Adrenal gland (tissue), 12 donors: ENCODE measurements around the gene PCNX4. TPM values are rescaled to one million over a fixed set of nuclear protein-coding genes. Genes with fewer than 3 reads are reported as not detected.

Experiments
- DNase-seq, 7 donors: peaks; one replicate each; pipeline ENCODE4 v3.0.0-alpha.2; 2019 to 2020
- H3K27ac ChIP-seq, 5 donors: fragments of 200-600 bp; sonication (generic) in 4 of 5; 1 replicate in 3 of 5; 2 replicates in 2 of 5; pipeline versions ENCODE4 v1.5.1 to v1.8.0; 2016 to 2020; ENCODE audit warnings: mild to moderate bottlenecking in 1 of 5
- H3K27me3 ChIP-seq: fragments of 200-600 bp; 2 replicates; pipeline ENCODE4 v1.8.0; 2021
- H3K36me3 ChIP-seq, 2 donors: fragments of 200-600 bp; replicated peaks in 1 of 2; 1 replicate in 1 of 2; 2 replicates in 1 of 2; pipeline versions ENCODE4 v1.5.1 to v1.8.0; 2018 to 2022
- H3K4me1 ChIP-seq, 2 donors: fragments of 200-600 bp; replicated peaks in 1 of 2; 1 replicate in 1 of 2; 2 replicates in 1 of 2; pipeline versions ENCODE4 v1.5.1 to v1.8.0; 2018 to 2021
- H3K4me3 ChIP-seq, 4 donors: fragments of 200-600 bp; sonication (generic) in 3 of 4; one replicate each; pipeline ENCODE4 v1.5.1; 2016 to 2018
- H3K9me3 ChIP-seq, 3 donors: fragments of 200-600 bp; sonication (generic) in 1 of 3; replicated peaks in 1 of 3; 1 replicate in 2 of 3; 2 replicates in 1 of 3; pipeline versions ENCODE4 v1.5.1 to v1.8.0; 2016 to 2021
- CTCF ChIP-seq, 6 experiments: fragments of 450-650 bp in 4 of 6; fragments of 200-600 bp in 2 of 6; sonication (generic) in 1 of 6; IDR thresholded peaks; 1 replicate in 5 of 6; 2 replicates in 1 of 6; pipeline versions ENCODE4 v1.5.1 to v1.8.0; 2016 to 2021; ENCODE audit warnings: antibody characterized with exemption in 6 of 6, mild to moderate bottlenecking in 2 of 6, moderate library complexity in 1 of 6
- POLR2A ChIP-seq, 2 donors: fragments of 450-650 bp; IDR thresholded peaks; one replicate each; pipeline ENCODE4 v1.6.1; 2017; ENCODE audit warnings: antibody characterized with exemption in 2 of 2, mild to moderate bottlenecking in 2 of 2, moderate library complexity in 1 of 2
- WGBS, 4 donors: extraction: QIAGEN DNeasy Blood & Tissue Kit in 2 of 4; methylation state at CpG; one replicate each; pipeline versions ENCODE4 v1.1.5 to v1.1.7; 2013 to 2017; 5-methylcytosine and 5-hydroxymethylcytosine counted together
- intact Hi-C, 2 donors: fragments of 100-400 bp; cut with DNase I; formaldehyde crosslinking; loops; one replicate each; pipeline versions ENCODE4 v1.14.1 to v1.15.0; 2022 to 2023
- polyA plus RNA-seq, 3 donors: library from polyadenylated mRNA; stranded (reverse); fragments of 200-250 nt in 2 of 3; fragments of 350-450 nt in 1 of 3; fragmentation: Illumina TruSeq in 1 of 3; extraction: RNeasy Lipid Tissue Mini Kit (QIAGEN cat#74804) in 1 of 3; gene quantifications; one replicate each; pipeline ENCODE4 v1.2.3, GENCODE V29; 2013 to 2014
- total RNA-seq, 9 donors: library from RNA; depleted of rRNA in 4 of 9; stranded (reverse); fragments of >200 nt in 4 of 9; fragments of 120-200 nt in 1 of 9; fragmentation: NEBNext Ultra II Directional in 1 of 9; extraction: Animal tissue kit (Norgen Biotek cat#: 25700) in 1 of 9; gene quantifications; one replicate each; pipeline versions ENCODE4 v1.1.0 to v1.2.4, GENCODE V29; 2013 to 2023
- donor health status: healthy with polysubstance abuse.
- donor health status: Bipolar disorder and iron deficiency.
- donor health status: DM: yes; HTN: yes; CAD: no.
- donor health status: DM: no; HTN: no; CAD: no.
- donor health status: DM: no; HTN: no; CAD: no.
- donor health status: DM: yes; HTN: yes; CAD: no.

The PCNX4 gene
- total and polyA plus RNA-seq, 12 donors, result 24.9 to 204 (median 58.1) TPM

- TF ChIP-seq CTCF (IDR thresholded peaks at IDR 0.05), result no peak
- TF ChIP-seq POLR2A (IDR thresholded peaks at IDR 0.05), result no peak
- H3K4me1 ChIP-seq, result peaks cover 13 to 21% of the 10 kb centered on the region in 2 donors
- no peaks in the 10 kb centered on the region for H3K36me3 ChIP-seq
- no peaks in the 10 kb centered on the region for H3K27me3 ChIP-seq
- H3K27ac ChIP-seq, result no peak overlapping the region
- intact Hi-C loops, result no loop called here
- no peaks in the 10 kb centered on the region for H3K9me3 ChIP-seq
- WGBS, 4 donors, result 57 to 70% (median 62%) methylated on average over 4 of the region's 4 CpGs
- H3K4me3 ChIP-seq, result no peak overlapping the region
- DNase-seq, result no peak
Measured at GRCh38 chr14:60089221-60089620, 2.5 kb upstream of the PCNX4 start.

GRCh38 chr14:60090864-60091519 is 731 bp upstream of the PCNX4 start:
- peak overlapping the region; percentile 96 to 99 (median 97) for H3K27ac ChIP-seq
- H3K4me3 ChIP-seq, result peak overlapping the region; percentile 5 to 69 (median 59)
- TF ChIP-seq POLR2A (IDR thresholded peaks at IDR 0.05) (no peak), CTCF (IDR thresholded peaks at IDR 0.05) (no peak)
- H3K36me3 ChIP-seq, result no peaks in the 10 kb centered on the region
- no peaks in the 10 kb centered on the region for H3K9me3 ChIP-seq
- H3K27me3 ChIP-seq, result no peaks in the 10 kb centered on the region
- intact Hi-C loops, result loop anchor here in 1 of 2 donors (10.0 kb wide), 1 partner anchor 74 kb away; the partner anchor contains the start of gene DHRS7
- WGBS, 4 donors, result 6 to 14% (median 7%) methylated on average over 13 to 16 of the region's 16 CpGs
- peak; percentile 63 to 80 (median 70) for DNase-seq
- peaks cover 17 to 30% of the 10 kb centered on the region in 2 donors for H3K4me1 ChIP-seq

DNA sequence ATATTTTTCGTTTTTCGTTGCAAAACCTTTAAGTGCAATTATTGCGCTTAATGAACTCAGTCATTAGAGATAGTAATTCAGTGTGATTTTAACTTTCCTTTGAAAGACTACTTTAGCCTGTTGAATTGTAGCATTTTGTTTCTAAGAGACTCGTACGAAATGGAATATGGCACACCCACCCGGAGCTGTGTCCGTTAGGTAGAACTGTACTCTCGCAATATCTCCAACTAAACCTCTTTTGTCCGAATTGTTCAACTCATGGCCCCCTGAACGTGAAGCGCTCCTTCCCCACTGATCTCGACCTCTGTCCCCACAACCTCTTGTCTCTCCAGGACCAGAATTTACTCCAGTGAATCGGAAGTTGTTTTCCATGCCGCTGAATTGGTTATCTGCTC is 800 bp downstream of the PCNX4 start:
- intact Hi-C loops, result loop anchor here in 1 of 2 donors (10.0 kb wide), 1 partner anchor 72 kb away; the partner anchor contains the start of gene DHRS7
- H3K9me3 ChIP-seq, result no peaks in the 10 kb centered on the region
- H3K27me3 ChIP-seq, result no peaks in the 10 kb centered on the region
- H3K4me1 ChIP-seq, result peaks cover 17 to 31% of the 10 kb centered on the region in 2 donors
- peak; percentile 16 to 59 (median 34) for DNase-seq
- H3K36me3 ChIP-seq, result no peaks in the 10 kb centered on the region
- H3K4me3 ChIP-seq, result peak overlapping the region; percentile 19 to 69 (median 62)
- 0 to 1% (median 0%) methylated on average over 14 of the region's 14 CpGs for WGBS, 4 donors
- H3K27ac ChIP-seq, result peak overlapping the region; percentile 96 to 99 (median 97)
- TF ChIP-seq CTCF (IDR thresholded peaks at IDR 0.05) (no peak), POLR2A (IDR thresholded peaks at IDR 0.05) (no peak)

DNA sequence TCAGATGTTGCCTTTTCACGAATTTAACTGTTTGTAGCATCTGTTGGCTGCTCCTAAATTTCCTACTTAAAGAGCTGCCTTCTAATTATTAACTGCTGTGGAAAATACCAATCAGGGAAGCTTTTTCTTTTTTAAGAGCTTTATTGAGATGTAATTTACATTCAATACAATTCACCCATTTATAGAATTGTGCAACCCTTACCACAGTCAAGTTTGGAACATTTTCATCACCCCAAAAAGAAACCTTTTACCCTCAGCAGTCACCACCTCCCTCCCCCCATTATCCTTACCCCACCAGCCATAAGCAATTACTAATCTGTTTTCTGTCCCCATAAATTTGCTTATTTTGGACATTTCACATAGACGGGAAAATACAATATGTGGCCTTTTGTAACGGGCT is 1.4 kb downstream of the PCNX4 start:
- 5 to 14% (median 9%) methylated on average over 3 of the region's 3 CpGs for WGBS, 4 donors
- Histone ChIP-seq H3K27me3 (no peaks in the 10 kb centered on the region), H3K4me1 (peaks cover 17 to 31% of the 10 kb centered on the region in 2 donors)

More for the DNA sequence above, 1.4 kb downstream of the PCNX4 start:
- Histone ChIP-seq H3K27ac (peak overlapping the region; percentile 96 to 99 (median 97)), H3K36me3 (no peaks in the 10 kb centered on the region), H3K4me3 (peak overlapping the region in 3 of 4 donors; percentile 19 to 69 (median 62)), H3K9me3 (no peaks in the 10 kb centered on the region)
- intact Hi-C loops, result loop anchor here in 1 of 2 donors (10.0 kb wide), 1 partner anchor 72 kb away; the partner anchor contains the start of gene DHRS7
- no peak for DNase-seq
- TF ChIP-seq POLR2A (IDR thresholded peaks at IDR 0.05), result no peak
- TF ChIP-seq CTCF (IDR thresholded peaks at IDR 0.05), result no peak
